GM12878 (cell line): ENCODE measurements around the gene TPRN. TPM values are rescaled to one million over a fixed set of nuclear protein-coding genes. Genes with fewer than 3 reads are reported as not detected.

Experiments used
- ATAC-seq: fragments of 200-7000 bp; cut with Tn5 transposase; 3 replicates; pipeline ENCODE4 v1.9.1; 2020; ENCODE audit warnings: mild to moderate bottlenecking, moderate library complexity
- BruUV-seq: library from RNA; stranded (reverse); fragments of 400-500 nt; replicated peaks from 2 replicates; lab custom pipeline; 2021; lab: Mats Ljungman, UMichigan
- CTCF ChIA-PET: fragments of 300-600 bp; sonication (Branson Sonifier 250); formaldehyde crosslinking; extraction: SDS; loops from one replicate; lab custom pipeline; 2021; ENCODE audit warnings: inconsistent platforms; lab: Yijun Ruan, JAX
- POLR2A ChIA-PET: fragments of 350-600 bp; formaldehyde crosslinking; extraction: SDS; loops from one replicate; lab custom pipeline; 2021; ENCODE audit warnings: inconsistent platforms; lab: Charles Lee
- RAD21 ChIA-PET: fragments of 300-600 bp; sonication (Branson Sonifier 250); formaldehyde crosslinking; loops from one replicate; lab custom pipeline; 2023; ENCODE audit warnings: antibody characterized with exemption; ENCODE audit not compliant: unreplicated experiment; lab: Charles Lee
- SMC1A ChIA-PET: fragments of 300-600 bp; sonication (Branson Sonifier 250); formaldehyde crosslinking; loops from one replicate; lab custom pipeline; 2023; ENCODE audit not compliant: unreplicated experiment, uncharacterized antibody; lab: Charles Lee
- DNase-seq: peaks from one replicate; pipeline ENCODE4 v3.0.0-alpha.2; 2011; ENCODE audit warnings: low read depth, low spot score
- FAIRE-seq: peaks from 3 replicates; lab custom pipeline; 2011; peaks lifted over from hg19 to GRCh38; lab: Jason Lieb, UNC
- H2AFZ ChIP-seq: 2 replicates; pipeline ENCODE4 v1.6.0; 2011; ENCODE audit warnings: low read depth, low read length, control low read depth; ENCODE audit not compliant: control insufficient read depth
- H3K27ac ChIP-seq: 2 replicates; pipeline ENCODE4 v1.5.1; 2011; ENCODE audit warnings: control low read depth; ENCODE audit not compliant: control insufficient read depth, insufficient read depth
- H3K27me3 ChIP-seq, 2 experiments: replicated peaks in 1 of 2; 2 replicates each; pipeline versions ENCODE4 v1.6.0 to v1.6.1; 2011; ENCODE audit warnings: low read length in 1 of 2; ENCODE audit not compliant: control insufficient read depth in 2 of 2, insufficient read depth in 2 of 2
- H3K36me3 ChIP-seq, 2 experiments: 2 replicates each; pipeline ENCODE4 v1.5.1; 2011; ENCODE audit warnings: low read length in 1 of 2; ENCODE audit not compliant: control insufficient read depth in 2 of 2, insufficient read depth in 2 of 2
- H3K4me1 ChIP-seq: 2 replicates; pipeline ENCODE4 v1.6.1; 2011; ENCODE audit warnings: mild to moderate bottlenecking, low read length, moderate library complexity, mixed read lengths; ENCODE audit not compliant: control insufficient read depth, insufficient read depth
- H3K4me2 ChIP-seq: 2 replicates; pipeline ENCODE4 v1.6.0; 2011; ENCODE audit warnings: control low read depth; ENCODE audit not compliant: control insufficient read depth, insufficient read depth
- H3K4me3 ChIP-seq: fragments of 200-600 bp; sonication (generic); 2 replicates; pipeline ENCODE4 v1.5.1; 2016
- H3K79me2 ChIP-seq: 2 replicates; pipeline ENCODE4 v1.6.0; 2011; ENCODE audit warnings: low read length; ENCODE audit not compliant: control insufficient read depth, insufficient read depth
- H3K9ac ChIP-seq: 2 replicates; pipeline ENCODE4 v1.8.0; 2011; ENCODE audit warnings: low read length, control low read depth, mixed read lengths; ENCODE audit not compliant: control insufficient read depth, insufficient read depth
- H3K9me3 ChIP-seq: replicated peaks from 3 replicates; pipeline ENCODE4 v1.5.1; 2011; ENCODE audit warnings: mild to moderate bottlenecking, low read length; ENCODE audit not compliant: control insufficient read depth, insufficient read depth
- H4K20me1 ChIP-seq: 2 replicates; pipeline ENCODE4 v1.6.0; 2011; ENCODE audit not compliant: control insufficient read depth, insufficient read depth
- IRF4 ChIP-seq: IDR thresholded peaks from 2 replicates; pipeline ENCODE4 v1.6.1; 2011; ENCODE audit warnings: low read depth, low read length
- MAX ChIP-seq: IDR thresholded peaks from 2 replicates; pipeline ENCODE4 v1.6.1; 2012; ENCODE audit warnings: low read depth, low read length, improper control_type of control experiment
- MTA2 ChIP-seq: fragments of 450-650 bp; IDR thresholded peaks from 2 replicates; pipeline ENCODE4 v1.6.1; 2016; ENCODE audit warnings: low read depth, mild to moderate bottlenecking, moderate library complexity
- NFXL1 ChIP-seq: fragments of 450-650 bp; IDR thresholded peaks from 2 replicates; pipeline ENCODE4 v1.6.1; 2017; ENCODE audit warnings: antibody characterized with exemption, mild to moderate bottlenecking, borderline replicate concordance
- PAX8 ChIP-seq: fragments of 450-650 bp; IDR thresholded peaks from 2 replicates; pipeline ENCODE4 v1.6.1; 2017; ENCODE audit warnings: mild to moderate bottlenecking, moderate library complexity
- RAD21 ChIP-seq: IDR thresholded peaks from 2 replicates; pipeline ENCODE4 v1.6.1; 2011; ENCODE audit warnings: mild to moderate bottlenecking, low read depth, low read length, moderate library complexity; ENCODE audit not compliant: insufficient read depth
- SPI1 ChIP-seq: IDR thresholded peaks from 2 replicates; pipeline ENCODE4 v1.6.1; 2011; ENCODE audit warnings: low read depth, mild to moderate bottlenecking, low read length, moderate library complexity, borderline replicate concordance; ENCODE audit not compliant: insufficient read depth
- STAT1 ChIP-seq: fragments of 450-650 bp; conservative IDR thresholded peaks from 2 replicates; pipeline ENCODE4 v1.6.1; 2014; ENCODE audit warnings: antibody characterized with exemption, mild to moderate bottlenecking
- STAT3 ChIP-seq: IDR thresholded peaks from 2 replicates; pipeline ENCODE4 v1.6.1; 2011; ENCODE audit warnings: low read depth, low read length, improper control_type of control experiment
- TAF1 ChIP-seq: IDR thresholded peaks from 2 replicates; pipeline ENCODE4 v1.6.1; 2011; ENCODE audit warnings: mild to moderate bottlenecking, low read depth, low read length, borderline replicate concordance
- WGBS: methylation state at CpG from one replicate; pipeline ENCODE4 v1.1.6; 2016; ENCODE audit warnings: low lambda C conversion rate; ENCODE audit not compliant: insufficient replicate concordance, insufficient coverage; ENCODE audit errors: missing lambda C conversion rate; 5-methylcytosine and 5-hydroxymethylcytosine counted together
- in situ Hi-C: fragments of 300-500 bp; cut with MboI; formaldehyde crosslinking; loops from 9 replicates; pipeline ENCODE4 v1.14.3; 2018; ENCODE audit warnings: mixed read lengths
- intact Hi-C: fragments of 100-400 bp; cut with micrococcal nuclease; formaldehyde crosslinking; loops from one replicate; pipeline ENCODE4 v1.14.2; 2022; ENCODE audit not compliant: unreplicated experiment
- polyA plus RNA-seq, 11 experiments: library from polyadenylated mRNA; depleted of rRNA in 4 of 11; unstranded in 6 of 11; stranded (reverse) in 5 of 11; fragments of >200 nt; fragmentation: Nextera tagmentation in 4 of 11; fragmentation: Illumina TruSeq in 1 of 11; extraction: Ambion mirVana in 4 of 11; extraction: Trizol in 1 of 11; gene quantifications; 1 replicate in 1 of 11; 2 replicates in 10 of 11; pipeline versions ENCODE4 v1.2.1 to v1.2.3, GENCODE V29; 2011 to 2016; ENCODE audit warnings: inconsistent platforms in 2 of 11, missing spikeins in 2 of 11, low read depth in 1 of 11
- total RNA-seq, 4 experiments: library from RNA; depleted of rRNA in 3 of 4; stranded (reverse); fragments of >200 nt in 3 of 4; fragmentation: Illumina TruSeq in 1 of 4; extraction: Trizol in 1 of 4; gene quantifications; 2 replicates each; pipeline versions ENCODE4 v1.2.1 to v1.2.3, GENCODE V29; 2013 to 2021

TPRN gene
- total and polyA plus RNA-seq, 10 of the 15 experiments (the other 5 are each of a cell fraction or from before 2014, with no cell fraction given) = 0.18 to 19.5 (median 3.1) TPM

GRCh38 chr9:137167277-137167746 is 33.2 kb downstream of the TPRN start:
- Histone ChIP-seq H3K27ac (no peak overlapping the region), H3K9me3 (no peaks in the 10 kb centered on the region), H2AFZ (no peak overlapping the region), H3K9ac (no peak overlapping the region), H3K4me2 (no peak overlapping the region), H3K4me3 (no peak overlapping the region), H3K36me3 (no peaks in the 10 kb centered on the region), H3K4me1 (peaks cover 8% of the 10 kb centered on the region; the same call in 1 of the 2 replicates), H3K79me2 (no peaks in the 10 kb centered on the region), H3K27me3 (peaks cover 0 to 8% of the 10 kb centered on the region in 2 experiments; a peak in 3 of 4 replicates), H4K20me1 (no peaks in the 10 kb centered on the region)
- in situ Hi-C loops = no loop called here
- TF ChIP-seq SPI1 (no peak), RAD21 (no peak), NFXL1 (no peak), MAX (no peak), MTA2 (no peak), PAX8 (no peak), IRF4 (no peak), TAF1 (no peak), STAT1 (no peak), STAT3 (no peak)
- BruUV-seq = no TSS peak
- RAD21 ChIA-PET = interaction anchor here (0.6 to 4.3 kb wide), 5 partner anchors 8 to 56 kb away, joined by 3 to 25 read pairs (median 3); partner anchors contain the start of gene SSNA1
- CTCF ChIA-PET = no interaction called here
- intact Hi-C loops = no loop called here
- DNase-seq (no peak), ATAC-seq (no peak), FAIRE-seq (no peak)
- SMC1A ChIA-PET = no interaction called here
- POLR2A ChIA-PET = interaction anchor here (0.6 to 4.4 kb wide), 5 partner anchors 9 to 49 kb away, joined by 4 to 37 read pairs (median 7); no protein-coding TSS in a partner anchor
- 25% methylated on average over 38 of the region's 44 CpGs for WGBS
